DND-41 (cell line): Measurements from ENCODE around the gene CTIF.

Experiments
- ATAC-seq: fragments of 200-7000 bp; cut with Tn5 transposase; 3 replicates; pipeline ENCODE4 v1.9.1; 2021; ENCODE audit warnings: low read depth; ENCODE audit not compliant: insufficient read depth
- DNase-seq: peaks from one replicate; pipeline ENCODE4 v3.0.0-alpha.2; 2020
- H2AFZ ChIP-seq: 2 replicates; pipeline ENCODE4 v1.6.0; 2012; ENCODE audit warnings: low read depth, low read length
- H3K27ac ChIP-seq: 2 replicates; pipeline ENCODE4 v1.5.1; 2012; ENCODE audit warnings: low read length, inconsistent platforms
- H3K27me3 ChIP-seq: fragments of 200-600 bp; sonication (generic); 2 replicates; pipeline ENCODE4 v1.6.0; 2012; ENCODE audit warnings: low read length, mild to moderate bottlenecking, inconsistent platforms; ENCODE audit not compliant: insufficient read depth, poor library complexity
- H3K36me3 ChIP-seq: 2 replicates; pipeline ENCODE4 v1.5.1; 2012; ENCODE audit warnings: low read length, inconsistent platforms; ENCODE audit not compliant: insufficient read depth
- H3K4me1 ChIP-seq: 2 replicates; pipeline ENCODE4 v1.5.1; 2012; ENCODE audit warnings: mild to moderate bottlenecking, low read length; ENCODE audit not compliant: insufficient read depth
- H3K4me2 ChIP-seq: 2 replicates; pipeline ENCODE4 v1.6.0; 2012; ENCODE audit warnings: mild to moderate bottlenecking, moderate library complexity, low read length, inconsistent platforms; ENCODE audit not compliant: insufficient read depth
- H3K4me3 ChIP-seq, 2 experiments: fragments of 200-600 bp in 1 of 2; shearing (Covaris generic) in 1 of 2; 2 replicates each; pipeline ENCODE4 v1.5.1; 2012 to 2016; ENCODE audit warnings: inconsistent platforms in 2 of 2, low read length in 2 of 2, mild to moderate bottlenecking in 2 of 2, low read depth in 1 of 2, moderate library complexity in 1 of 2
- H3K79me2 ChIP-seq: 2 replicates; pipeline ENCODE4 v1.6.0; 2012; ENCODE audit warnings: low read length, inconsistent platforms; ENCODE audit not compliant: insufficient read depth
- H3K9ac ChIP-seq: 2 replicates; pipeline ENCODE4 v1.6.0; 2012; ENCODE audit warnings: low read depth, mild to moderate bottlenecking, inconsistent platforms, low read length, moderate library complexity
- H3K9me3 ChIP-seq: 2 replicates; pipeline ENCODE4 v1.5.1; 2012; ENCODE audit warnings: low read length, moderate library complexity, mild to moderate bottlenecking, inconsistent platforms; ENCODE audit not compliant: insufficient read depth, severe bottlenecking
- H4K20me1 ChIP-seq: 2 replicates; pipeline ENCODE4 v1.6.0; 2012; ENCODE audit warnings: low read length; ENCODE audit not compliant: insufficient read depth
- CTCF ChIP-seq: IDR thresholded peaks from 2 replicates; pipeline ENCODE4 v1.5.1; 2012; ENCODE audit warnings: borderline replicate concordance, low read length, moderate library complexity, mild to moderate bottlenecking; ENCODE audit not compliant: poor library complexity, severe bottlenecking; ENCODE audit errors: extremely low read depth
- EZH2 ChIP-seq: IDR thresholded peaks from 3 replicates; pipeline ENCODE4 v1.6.1; 2012; ENCODE audit warnings: borderline replicate concordance, low read depth, mild to moderate bottlenecking, moderate library complexity, low read length, inconsistent platforms; ENCODE audit not compliant: severe bottlenecking

The CTIF gene

DNA sequence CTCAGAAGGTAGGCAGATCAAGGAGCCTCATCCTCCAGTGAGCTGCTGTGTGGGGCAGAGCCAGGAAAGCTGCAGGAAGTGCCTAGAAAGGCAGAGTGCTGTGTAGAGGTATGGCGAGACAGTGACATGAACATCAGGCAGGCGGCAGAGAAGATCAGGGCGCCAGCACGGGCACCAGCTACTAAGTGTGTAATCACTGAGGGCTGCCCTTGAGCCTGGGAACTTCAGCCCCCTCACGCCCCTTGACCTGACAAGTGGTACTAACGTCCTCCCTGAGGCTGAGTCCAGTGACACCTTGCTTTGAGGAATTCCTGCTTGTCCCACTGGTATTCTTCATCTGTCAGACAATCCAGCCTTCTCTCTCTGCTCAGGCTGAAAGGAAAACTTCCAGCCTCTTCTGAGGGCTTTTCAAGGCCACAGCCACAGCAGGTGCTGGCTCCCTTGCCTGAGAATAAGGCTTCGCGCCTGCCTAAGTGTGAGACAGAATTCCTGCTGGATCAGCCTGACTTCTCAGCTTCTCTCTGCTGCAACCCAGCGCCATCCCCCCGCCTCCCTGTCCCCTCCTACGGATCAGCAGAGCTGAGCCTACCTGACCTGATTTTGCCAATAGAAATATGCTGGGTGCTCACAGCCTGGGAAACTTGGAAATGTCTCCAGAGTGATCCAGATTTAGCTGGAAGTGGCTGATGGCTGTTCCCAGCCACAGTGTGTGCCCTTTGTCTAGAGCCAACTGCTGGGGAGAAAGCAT is 263.9 kb downstream of the CTIF start:
- no peak for ATAC-seq
- H3K4me3 ChIP-seq = no peak overlapping the region
- H3K9me3 ChIP-seq = no peaks in the 10 kb centered on the region
- no peak overlapping the region for H3K4me2 ChIP-seq
- H3K79me2 ChIP-seq = no peaks in the 10 kb centered on the region
- H2AFZ ChIP-seq = no peak overlapping the region
- no peaks in the 10 kb centered on the region for H3K27me3 ChIP-seq
- no peak overlapping the region for H3K9ac ChIP-seq
- no peaks in the 10 kb centered on the region for H3K36me3 ChIP-seq
- H3K4me1 ChIP-seq = peaks cover 11% of the 10 kb centered on the region
- H3K27ac ChIP-seq = no peak overlapping the region
- no peak for DNase-seq
- no peaks in the 10 kb centered on the region for H4K20me1 ChIP-seq
- TF ChIP-seq CTCF (no peak), EZH2 (no peak)

- Histone ChIP-seq H3K9ac (no peak overlapping the region), H3K4me2 (no peak overlapping the region), H3K79me2 (no peaks in the 10 kb centered on the region), H3K4me3 (no peak overlapping the region), H3K36me3 (no peaks in the 10 kb centered on the region), H4K20me1 (no peaks in the 10 kb centered on the region), H2AFZ (no peak overlapping the region), H3K27me3 (no peaks in the 10 kb centered on the region), H3K9me3 (no peaks in the 10 kb centered on the region), H3K27ac (no peak overlapping the region), H3K4me1 (peaks cover 11% of the 10 kb centered on the region)
- ATAC-seq (no peak), DNase-seq (no peak)
- TF ChIP-seq EZH2 = no peak
- no peak for TF ChIP-seq CTCF
These were observed 264.7 kb downstream of the CTIF start for GRCh38 chr18:48803518-48803917.

- H3K27ac ChIP-seq = no peak overlapping the region
- no peaks in the 10 kb centered on the region for H3K9me3 ChIP-seq
- TF ChIP-seq CTCF (no peak), EZH2 (no peak)
- no peak overlapping the region for H3K9ac ChIP-seq
- ATAC-seq (no peak), DNase-seq (no peak)
- H3K36me3 ChIP-seq = no peaks in the 10 kb centered on the region
- no peak overlapping the region for H2AFZ ChIP-seq
- no peaks in the 10 kb centered on the region for H4K20me1 ChIP-seq
- H3K79me2 ChIP-seq = no peaks in the 10 kb centered on the region
- H3K4me3 ChIP-seq = no peak overlapping the region
- no peak overlapping the region for H3K4me2 ChIP-seq
- peaks cover 11% of the 10 kb centered on the region for H3K4me1 ChIP-seq
- no peaks in the 10 kb centered on the region for H3K27me3 ChIP-seq
These were observed 265.4 kb downstream of the CTIF start for GRCh38 chr18:48803951-48804855.
